HepG2 (cell line): ENCODE measurements around the gene ATP12A. TPM values are rescaled to one million over a fixed set of nuclear protein-coding genes. Genes with fewer than 3 reads are reported as not detected.

Experiments
- ATAC-seq: fragments of 200-7000 bp; cut with Tn5 transposase; 3 replicates; pipeline ENCODE4 v1.9.1; 2020; ENCODE audit warnings: mild to moderate bottlenecking, moderate library complexity
- BruUV-seq: library from RNA; stranded (reverse); fragments of 400-500 nt; replicated peaks from 2 replicates; lab custom pipeline; 2021; lab: Mats Ljungman, UMichigan
- CTCF ChIA-PET: fragments of 300-600 bp; formaldehyde crosslinking; extraction: SDS; loops from one replicate; lab custom pipeline; 2021; ENCODE audit warnings: low total read pairs, inconsistent platforms, low intra/inter-chr PET ratio; lab: Yijun Ruan, JAX
- POLR2A ChIA-PET: fragments of 350-600 bp; sonication (Branson Sonifier 250); formaldehyde crosslinking; loops from one replicate; lab custom pipeline; 2020; ENCODE audit warnings: antibody characterized with exemption, inconsistent platforms; lab: Yijun Ruan, JAX
- DNase-seq: peaks from one replicate; pipeline ENCODE4 v3.0.0-alpha.2; 2015; ENCODE audit warnings: low spot score
- FAIRE-seq: peaks from 3 replicates; lab custom pipeline; 2011; peaks lifted over from hg19 to GRCh38; lab: Jason Lieb, UNC
- H2AFZ ChIP-seq: one replicate; pipeline ENCODE4 v1.6.1; 2011; ENCODE audit warnings: low read length, inconsistent platforms
- H3K27ac ChIP-seq: fragments of 300-600 bp; 3 replicates; pipeline ENCODE4 v1.8.0; 2011; ENCODE audit warnings: mixed run types, mild to moderate bottlenecking, mixed read lengths, low read length, inconsistent platforms; ENCODE audit not compliant: insufficient read depth; ENCODE audit errors: extremely low read length
- H3K27me3 ChIP-seq, 2 experiments: fragments of 200-600 bp in 1 of 2; 2 replicates in 1 of 2; 3 replicates in 1 of 2; pipeline versions ENCODE4 v1.6.0 to v1.8.0; 2011; ENCODE audit warnings: low read length in 2 of 2, mild to moderate bottlenecking in 2 of 2, moderate library complexity in 2 of 2, inconsistent platforms in 1 of 2; ENCODE audit not compliant: insufficient read depth in 2 of 2, control insufficient read depth in 1 of 2
- H3K36me3 ChIP-seq, 2 experiments: fragments of 200-600 bp in 1 of 2; replicated peaks in 1 of 2; 2 replicates in 1 of 2; 3 replicates in 1 of 2; pipeline versions ENCODE4 v1.5.1 to v1.8.0; 2011; ENCODE audit warnings: low read length in 2 of 2, inconsistent platforms in 1 of 2; ENCODE audit not compliant: insufficient read depth in 2 of 2, control insufficient read depth in 1 of 2
- H3K4me1 ChIP-seq: 2 replicates; pipeline ENCODE4 v1.5.1; 2012; ENCODE audit warnings: low read length, inconsistent platforms; ENCODE audit not compliant: insufficient read depth
- H3K4me2 ChIP-seq: 2 replicates; pipeline ENCODE4 v1.6.0; 2011; ENCODE audit warnings: low read depth, low read length, inconsistent platforms
- H3K4me3 ChIP-seq, 3 experiments: fragments of 200-600 bp in 1 of 3; sonication (generic), shearing (Covaris generic) in 1 of 3; replicated peaks in 1 of 3; 2 replicates each; pipeline ENCODE4 v1.5.1; 2011 to 2016; ENCODE audit warnings: low read length in 3 of 3, inconsistent platforms in 2 of 3, low read depth in 2 of 3, mild to moderate bottlenecking in 2 of 3, control low read depth in 1 of 3, mixed read lengths in 1 of 3; ENCODE audit not compliant: insufficient read depth in 1 of 3
- H3K79me2 ChIP-seq: one replicate; pipeline ENCODE4 v1.6.1; 2011; ENCODE audit warnings: low read length, inconsistent platforms; ENCODE audit not compliant: insufficient read depth
- H3K9ac ChIP-seq: 2 replicates; pipeline ENCODE4 v1.6.0; 2011; ENCODE audit warnings: mild to moderate bottlenecking, low read depth, low read length, inconsistent platforms; ENCODE audit not compliant: insufficient read depth
- H3K9me3 ChIP-seq: 2 replicates; pipeline ENCODE4 v1.5.1; 2012; ENCODE audit warnings: mild to moderate bottlenecking, low read length
- H4K20me1 ChIP-seq: 2 replicates; pipeline ENCODE4 v1.6.0; 2011; ENCODE audit warnings: inconsistent platforms, mild to moderate bottlenecking, low read length, moderate library complexity; ENCODE audit not compliant: insufficient read depth
- CBFB ChIP-seq: sonication (generic); formaldehyde crosslinking; IDR thresholded peaks from 2 replicates; pipeline ENCODE4 v1.4.0; 2020; ENCODE audit warnings: missing genetic modification reagents
- DR1 ChIP-seq: sonication (generic); formaldehyde crosslinking; IDR thresholded peaks from 2 replicates; pipeline ENCODE4 v1.8.0; 2021; ENCODE audit warnings: mild to moderate bottlenecking, missing genetic modification reagents, inconsistent platforms
- HMG20B ChIP-seq: conservative IDR thresholded peaks from 2 replicates; pipeline ENCODE4 v1.6.1; 2016; ENCODE audit warnings: missing genetic modification reagents, missing compliant biosample characterization
- MEIS2 ChIP-seq: sonication (generic); formaldehyde crosslinking; IDR thresholded peaks from 2 replicates; pipeline ENCODE4 v1.9.0; 2021; ENCODE audit warnings: mild to moderate bottlenecking, missing genetic modification reagents
- MTF1 ChIP-seq: sonication (generic); formaldehyde crosslinking; IDR thresholded peaks from 2 replicates; pipeline ENCODE4 v1.5.0; 2020; ENCODE audit warnings: missing genetic modification reagents
- RERE ChIP-seq: IDR thresholded peaks from 2 replicates; pipeline ENCODE4 v1.6.1; 2016; ENCODE audit warnings: low read depth, missing genetic modification reagents, missing compliant biosample characterization
- TCF7 ChIP-seq: sonication (generic); IDR thresholded peaks from 2 replicates; pipeline ENCODE4 v1.6.1; 2016; ENCODE audit warnings: antibody characterized with exemption, low read depth
- ZFP36L2 ChIP-seq: sonication (generic); formaldehyde crosslinking; IDR thresholded peaks from 2 replicates; pipeline ENCODE4 v1.4.0; 2020; ENCODE audit warnings: missing genetic modification reagents
- ZNF160 ChIP-seq: sonication (generic); formaldehyde crosslinking; IDR thresholded peaks from 2 replicates; pipeline ENCODE4 v1.8.0; 2022; ENCODE audit warnings: mild to moderate bottlenecking, inconsistent platforms, missing genetic modification reagents
- ZNF235 ChIP-seq: sonication (generic); formaldehyde crosslinking; IDR thresholded peaks from 2 replicates; pipeline ENCODE4 v1.8.1; 2023; ENCODE audit warnings: mild to moderate bottlenecking, missing genetic modification reagents, borderline replicate concordance
- WGBS: methylation state at CpG from one replicate; pipeline ENCODE4 v1.1.6; 2017; ENCODE audit warnings: low lambda C conversion rate; 5-methylcytosine and 5-hydroxymethylcytosine counted together
- in situ Hi-C: cut with HindIII; loops from 2 replicates; pipeline ENCODE4 v1.10.0; 2017; ENCODE audit warnings: low pct_unique_long_range_greater_than_20kb; ENCODE audit not compliant: extremely low pct_ligation_motif_present
- intact Hi-C: fragments of 100-400 bp; cut with micrococcal nuclease; formaldehyde crosslinking; loops from one replicate; pipeline ENCODE4 v1.10.0; 2022; ENCODE audit not compliant: unreplicated experiment
- polyA plus RNA-seq, 8 experiments: library from polyadenylated mRNA; depleted of rRNA in 3 of 8; stranded (reverse) in 7 of 8; unstranded in 1 of 8; fragments of >200 nt; fragmentation: Illumina TruSeq in 4 of 8; extraction: Trizol in 4 of 8; gene quantifications; 2 replicates each; pipeline versions ENCODE4 v1.2.1 to v1.2.3, GENCODE V29; 2011 to 2016; ENCODE audit warnings: low read depth in 4 of 8, missing spikeins in 1 of 8, mixed read lengths in 1 of 8; ENCODE audit not compliant: insufficient read depth in 1 of 8
- total RNA-seq, 5 experiments: library from RNA; depleted of rRNA; stranded (reverse); fragments of >200 nt; fragmentation: Illumina TruSeq; extraction: Trizol; gene quantifications; 2 replicates each; pipeline ENCODE4 v1.2.3, GENCODE V29; 2016; ENCODE audit warnings: low read depth in 1 of 5
- TF ChIP-seq, protein P1 (sequence below): sonication (generic); formaldehyde crosslinking; IDR thresholded peaks from 2 replicates; pipeline ENCODE4 v1.9.0; 2021; ENCODE audit warnings: missing genetic modification reagents, borderline replicate concordance
- TF ChIP-seq, protein P2 (sequence below): IDR thresholded peaks from 2 replicates; pipeline ENCODE4 v1.6.1; 2016; ENCODE audit warnings: missing genetic modification reagents, missing compliant biosample characterization
- TF ChIP-seq, protein P3 (sequence below): sonication (generic); formaldehyde crosslinking; IDR thresholded peaks from 2 replicates; pipeline ENCODE4 v1.5.1; 2020; ENCODE audit warnings: missing genetic modification reagents, mild to moderate bottlenecking, borderline replicate concordance

ATP12A gene
- total and polyA plus RNA-seq, 2 of the 13 experiments (the other 11 are each of a cell fraction or from before 2014, with no cell fraction given): not detected

GRCh38 chr13:24713022-24713421 lies 32.8 kb downstream of the ATP12A start:
- intact Hi-C loops (no loop called here), in situ Hi-C loops (no loop called here)
- POLR2A ChIA-PET: no interaction called here
- no peak for DNase-seq
- WGBS: 0% methylated on average over 2 of the region's 2 CpGs
- CTCF ChIA-PET: no interaction called here
- H3K79me2 ChIP-seq: no peaks in the 10 kb centered on the region
- no peaks in the 10 kb centered on the region for H3K4me1 ChIP-seq
- no TSS peak for BruUV-seq
- H2AFZ ChIP-seq: no peak overlapping the region
- no peak for FAIRE-seq
- no peaks in the 10 kb centered on the region for H3K9me3 ChIP-seq
- H3K4me3 ChIP-seq: no peak overlapping the region
- no peaks in the 10 kb centered on the region for H4K20me1 ChIP-seq
- no peak overlapping the region for H3K9ac ChIP-seq
- H3K4me2 ChIP-seq: no peak overlapping the region
- no peak overlapping the region for H3K27ac ChIP-seq
- H3K36me3 ChIP-seq: no peaks in the 10 kb centered on the region
- peaks cover 0 to 15% of the 10 kb centered on the region in 2 experiments; a peak in 2 of 5 replicates for H3K27me3 ChIP-seq
- no peak for ATAC-seq
- TF ChIP-seq HMG20B (CRISPR knock-in tag) (no peak), ZNF235 (CRISPR knock-in tag) (no peak), ZFP36L2 (CRISPR knock-in tag) (no peak), MEIS2 (CRISPR knock-in tag) (no peak), ZNF160 (CRISPR knock-in tag) (no peak), MTF1 (no peak), CBFB (CRISPR knock-in tag) (no peak), RERE (CRISPR knock-in tag) (no peak), DR1 (CRISPR knock-in tag) (no peak), TCF7 (no peak)
- TF ChIP-seq, protein P1, sequence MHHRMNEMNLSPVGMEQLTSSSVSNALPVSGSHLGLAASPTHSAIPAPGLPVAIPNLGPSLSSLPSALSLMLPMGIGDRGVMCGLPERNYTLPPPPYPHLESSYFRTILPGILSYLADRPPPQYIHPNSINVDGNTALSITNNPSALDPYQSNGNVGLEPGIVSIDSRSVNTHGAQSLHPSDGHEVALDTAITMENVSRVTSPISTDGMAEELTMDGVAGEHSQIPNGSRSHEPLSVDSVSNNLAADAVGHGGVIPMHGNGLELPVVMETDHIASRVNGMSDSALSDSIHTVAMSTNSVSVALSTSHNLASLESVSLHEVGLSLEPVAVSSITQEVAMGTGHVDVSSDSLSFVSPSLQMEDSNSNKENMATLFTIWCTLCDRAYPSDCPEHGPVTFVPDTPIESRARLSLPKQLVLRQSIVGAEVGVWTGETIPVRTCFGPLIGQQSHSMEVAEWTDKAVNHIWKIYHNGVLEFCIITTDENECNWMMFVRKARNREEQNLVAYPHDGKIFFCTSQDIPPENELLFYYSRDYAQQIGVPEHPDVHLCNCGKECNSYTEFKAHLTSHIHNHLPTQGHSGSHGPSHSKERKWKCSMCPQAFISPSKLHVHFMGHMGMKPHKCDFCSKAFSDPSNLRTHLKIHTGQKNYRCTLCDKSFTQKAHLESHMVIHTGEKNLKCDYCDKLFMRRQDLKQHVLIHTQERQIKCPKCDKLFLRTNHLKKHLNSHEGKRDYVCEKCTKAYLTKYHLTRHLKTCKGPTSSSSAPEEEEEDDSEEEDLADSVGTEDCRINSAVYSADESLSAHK (CRISPR knock-in tag): no peak
- TF ChIP-seq, protein P2, sequence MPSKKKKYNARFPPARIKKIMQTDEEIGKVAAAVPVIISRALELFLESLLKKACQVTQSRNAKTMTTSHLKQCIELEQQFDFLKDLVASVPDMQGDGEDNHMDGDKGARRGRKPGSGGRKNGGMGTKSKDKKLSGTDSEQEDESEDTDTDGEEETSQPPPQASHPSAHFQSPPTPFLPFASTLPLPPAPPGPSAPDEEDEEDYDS (CRISPR knock-in tag): no peak
- TF ChIP-seq, protein P3, sequence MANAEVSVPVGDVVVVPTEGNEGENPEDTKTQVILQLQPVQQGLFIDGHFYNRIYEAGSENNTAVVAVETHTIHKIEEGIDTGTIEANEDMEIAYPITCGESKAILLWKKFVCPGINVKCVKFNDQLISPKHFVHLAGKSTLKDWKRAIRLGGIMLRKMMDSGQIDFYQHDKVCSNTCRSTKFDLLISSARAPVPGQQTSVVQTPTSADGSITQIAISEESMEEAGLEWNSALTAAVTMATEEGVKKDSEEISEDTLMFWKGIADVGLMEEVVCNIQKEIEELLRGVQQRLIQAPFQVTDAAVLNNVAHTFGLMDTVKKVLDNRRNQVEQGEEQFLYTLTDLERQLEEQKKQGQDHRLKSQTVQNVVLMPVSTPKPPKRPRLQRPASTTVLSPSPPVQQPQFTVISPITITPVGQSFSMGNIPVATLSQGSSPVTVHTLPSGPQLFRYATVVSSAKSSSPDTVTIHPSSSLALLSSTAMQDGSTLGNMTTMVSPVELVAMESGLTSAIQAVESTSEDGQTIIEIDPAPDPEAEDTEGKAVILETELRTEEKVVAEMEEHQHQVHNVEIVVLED (CRISPR knock-in tag): no peak
